ENCODE measurements around the gene SHISA4.

- no peak for TF ChIP-seq CTCF (IDR thresholded peaks at IDR 0.05; ENCODE audit: poor library complexity, severe bottlenecking)
- TF ChIP-seq EP300 (conservative IDR thresholded peaks at IDR 0.05; ENCODE audit: poor library complexity, severe bottlenecking) = no peak
- TF ChIP-seq, protein P1, sequence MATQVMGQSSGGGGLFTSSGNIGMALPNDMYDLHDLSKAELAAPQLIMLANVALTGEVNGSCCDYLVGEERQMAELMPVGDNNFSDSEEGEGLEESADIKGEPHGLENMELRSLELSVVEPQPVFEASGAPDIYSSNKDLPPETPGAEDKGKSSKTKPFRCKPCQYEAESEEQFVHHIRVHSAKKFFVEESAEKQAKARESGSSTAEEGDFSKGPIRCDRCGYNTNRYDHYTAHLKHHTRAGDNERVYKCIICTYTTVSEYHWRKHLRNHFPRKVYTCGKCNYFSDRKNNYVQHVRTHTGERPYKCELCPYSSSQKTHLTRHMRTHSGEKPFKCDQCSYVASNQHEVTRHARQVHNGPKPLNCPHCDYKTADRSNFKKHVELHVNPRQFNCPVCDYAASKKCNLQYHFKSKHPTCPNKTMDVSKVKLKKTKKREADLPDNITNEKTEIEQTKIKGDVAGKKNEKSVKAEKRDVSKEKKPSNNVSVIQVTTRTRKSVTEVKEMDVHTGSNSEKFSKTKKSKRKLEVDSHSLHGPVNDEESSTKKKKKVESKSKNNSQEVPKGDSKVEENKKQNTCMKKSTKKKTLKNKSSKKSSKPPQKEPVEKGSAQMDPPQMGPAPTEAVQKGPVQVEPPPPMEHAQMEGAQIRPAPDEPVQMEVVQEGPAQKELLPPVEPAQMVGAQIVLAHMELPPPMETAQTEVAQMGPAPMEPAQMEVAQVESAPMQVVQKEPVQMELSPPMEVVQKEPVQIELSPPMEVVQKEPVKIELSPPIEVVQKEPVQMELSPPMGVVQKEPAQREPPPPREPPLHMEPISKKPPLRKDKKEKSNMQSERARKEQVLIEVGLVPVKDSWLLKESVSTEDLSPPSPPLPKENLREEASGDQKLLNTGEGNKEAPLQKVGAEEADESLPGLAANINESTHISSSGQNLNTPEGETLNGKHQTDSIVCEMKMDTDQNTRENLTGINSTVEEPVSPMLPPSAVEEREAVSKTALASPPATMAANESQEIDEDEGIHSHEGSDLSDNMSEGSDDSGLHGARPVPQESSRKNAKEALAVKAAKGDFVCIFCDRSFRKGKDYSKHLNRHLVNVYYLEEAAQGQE (IDR thresholded peaks at IDR 0.05; ENCODE audit: borderline replicate concordance) = no peak
- TF ChIP-seq MXI1 (conservative IDR thresholded peaks at IDR 0.05; ENCODE audit: poor library complexity, severe bottlenecking) = no peak
- no peak for TF ChIP-seq EZH2 (IDR thresholded peaks at IDR 0.05; ENCODE audit: borderline replicate concordance, insufficient read depth, low read length, poor library complexity, severe bottlenecking)
- no peak for TF ChIP-seq SMC3 (conservative IDR thresholded peaks at IDR 0.05; ENCODE audit: poor library complexity)
- TF ChIP-seq TAF1 (IDR thresholded peaks at IDR 0.05; ENCODE audit: low read depth) = no peak
These were observed 36.5 kb downstream of the SHISA4 start for GRCh38 chr1:201925301-201925567.
